Activated CD4-positive, alpha-beta T cell treated with anti-CD3 and anti-CD28 coated beads for 4 hours (primary cell): ENCODE measurements around the gene MCCC1.
"Not testable (repeated sequence)": the region's sequence is repeated elsewhere in the genome, so short reads cannot be mapped to it uniquely, and the experiment has no call there.

ENCODE experiments used
- DNase-seq, 2 donors: peaks; one replicate each; pipeline ENCODE4 v3.0.0-alpha.2; 2020

The MCCC1 gene

GRCh38 chr3:183101040-183101439, 1.7 kb upstream of the MCCC1 start:
- DNase-seq, result not testable (repeated sequence)

DNA sequence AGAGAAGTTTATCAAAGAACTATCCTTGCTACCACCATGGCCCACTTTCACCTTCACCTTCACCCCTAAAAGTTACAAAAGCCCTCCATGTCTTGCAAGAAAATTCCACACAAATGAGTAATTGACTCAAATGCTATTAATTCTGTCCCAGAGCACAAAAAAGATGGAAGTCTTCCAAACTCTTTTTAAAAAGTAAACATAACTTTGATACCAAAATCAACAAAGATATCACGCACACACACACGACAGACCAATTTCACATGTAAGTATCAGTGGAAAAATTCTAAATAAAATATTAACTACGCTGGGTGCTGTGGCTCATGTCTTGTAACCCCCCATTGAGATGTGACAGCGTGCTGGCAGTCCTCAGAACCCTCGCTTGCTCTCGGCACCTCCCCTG, 1.1 kb upstream of the MCCC1 start:
- no peak for DNase-seq

- no peak for DNase-seq
These were observed 525 bp upstream of the MCCC1 start for GRCh38 chr3:183099838-183100204.

DNA sequence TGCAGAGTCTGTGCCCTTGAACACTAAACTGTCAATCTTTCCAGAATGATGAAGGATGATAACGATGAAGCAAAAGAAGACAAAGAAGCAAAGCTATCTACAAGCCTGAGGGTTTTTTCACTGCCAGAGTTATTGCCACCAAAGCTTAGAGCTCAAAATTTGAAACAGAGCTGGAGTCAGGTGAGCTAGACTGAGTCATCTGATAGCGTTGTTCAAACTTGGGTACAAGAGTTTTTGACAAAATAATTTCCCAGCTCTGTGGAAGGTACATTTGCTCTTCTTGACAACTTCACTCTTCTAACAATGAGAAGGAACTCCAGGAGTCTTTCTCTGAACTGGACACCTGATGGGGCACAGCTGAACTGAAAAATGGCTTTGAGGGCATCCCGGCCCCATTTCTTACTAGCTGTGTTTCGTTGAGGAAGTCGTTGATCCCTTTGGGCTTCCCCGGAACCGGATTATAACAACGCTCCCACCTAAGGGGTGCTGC, 715 bp downstream of the MCCC1 start:
- DNase-seq, result no peak

DNA sequence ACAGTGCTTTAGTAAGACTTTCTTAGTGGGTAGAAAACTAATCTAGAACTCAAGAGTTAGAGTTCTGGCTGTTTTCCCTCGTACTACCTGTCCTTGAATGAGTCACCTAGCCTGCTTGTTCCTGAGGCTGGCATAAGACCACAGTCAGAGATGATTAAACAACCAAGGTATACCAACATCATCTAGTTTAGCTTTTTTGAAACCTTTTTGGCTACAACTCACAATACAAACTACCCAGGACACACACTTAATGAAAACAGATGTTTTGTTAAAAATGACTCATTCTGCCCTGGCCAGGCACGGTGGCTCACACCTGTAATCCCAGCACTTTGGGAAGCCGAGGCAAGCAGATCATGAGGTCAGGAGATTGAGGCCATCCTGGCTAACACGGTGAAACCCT, 4.6 kb downstream of the MCCC1 start:
- no peak for DNase-seq

DNA sequence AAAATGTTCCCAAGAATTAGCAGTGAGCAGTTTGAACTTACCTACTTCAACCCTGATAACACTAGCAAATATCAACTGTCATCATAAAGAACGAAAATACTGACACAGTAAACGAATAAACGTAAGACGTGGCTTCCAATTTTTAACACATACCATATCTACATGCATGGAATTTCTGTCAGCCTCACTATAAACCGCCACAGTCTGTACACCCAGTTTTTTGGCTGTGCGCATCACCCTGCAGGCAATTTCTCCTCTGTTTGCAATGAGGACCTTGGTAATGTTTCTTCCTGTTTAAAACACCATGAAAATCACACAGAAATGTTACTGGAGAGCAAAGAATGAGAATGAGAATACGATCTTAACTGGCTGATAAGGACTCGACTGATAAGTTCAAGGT, 7.0 kb downstream of the MCCC1 start:
- no peak for DNase-seq

DNA sequence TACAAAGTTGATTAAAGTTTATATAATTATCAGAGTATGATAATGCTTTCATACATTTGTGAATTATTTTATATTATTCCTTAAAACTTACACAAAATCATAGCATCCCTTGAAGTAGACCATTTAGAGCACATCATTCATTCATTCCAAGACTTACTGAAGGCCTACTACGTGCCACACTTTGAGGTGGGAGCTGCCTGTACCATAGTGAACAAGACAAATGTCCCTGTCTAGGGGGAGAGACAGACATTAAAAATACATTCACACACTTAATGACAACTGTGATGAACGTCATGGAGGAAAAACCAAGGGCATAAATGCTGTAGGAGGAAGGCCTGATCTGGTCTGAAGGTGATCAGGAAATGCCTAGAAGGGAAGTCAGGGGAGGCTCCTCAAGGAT, 12.1 kb downstream of the MCCC1 start:
- DNase-seq, result no peak

DNA sequence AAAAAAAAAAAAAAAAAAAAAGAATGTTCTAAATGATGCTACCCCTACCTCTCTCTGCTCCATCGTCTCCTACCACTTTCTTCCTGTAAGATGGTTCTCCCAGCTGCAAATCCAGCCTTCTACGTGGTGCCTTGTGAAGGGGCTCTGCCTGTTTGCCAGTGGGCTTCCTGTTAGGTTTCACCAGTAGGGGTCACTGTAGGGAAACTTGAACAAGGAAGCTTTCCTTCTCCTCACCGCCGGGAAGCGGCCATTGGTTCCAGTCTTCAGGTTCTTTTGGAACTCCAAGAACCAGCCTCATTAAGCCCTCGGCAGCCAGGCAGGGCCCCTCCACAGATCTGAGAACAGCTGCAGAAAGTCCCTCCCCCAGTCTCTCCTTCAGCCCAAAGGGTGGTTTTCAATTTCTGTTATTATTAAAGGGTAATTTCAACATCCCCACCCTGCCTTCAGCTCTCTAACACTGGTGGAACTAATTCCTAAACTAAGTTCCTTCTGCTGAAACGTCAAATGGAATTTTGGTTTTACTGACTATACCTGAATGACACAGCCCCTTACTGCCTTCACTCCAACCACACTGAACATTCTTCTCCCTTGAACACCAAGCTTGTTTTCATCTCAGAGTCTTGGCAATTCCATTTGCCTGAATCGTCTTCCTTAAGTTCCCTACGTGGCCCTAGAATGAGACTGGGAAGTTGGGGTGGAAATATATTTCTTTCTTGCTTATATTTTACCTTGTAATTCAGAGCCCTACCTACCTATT, 13.5 kb downstream of the MCCC1 start:
- DNase-seq, result no peak

- no peak for DNase-seq
These were observed 16.9 kb downstream of the MCCC1 start for GRCh38 chr3:183082355-183082915.

DNA sequence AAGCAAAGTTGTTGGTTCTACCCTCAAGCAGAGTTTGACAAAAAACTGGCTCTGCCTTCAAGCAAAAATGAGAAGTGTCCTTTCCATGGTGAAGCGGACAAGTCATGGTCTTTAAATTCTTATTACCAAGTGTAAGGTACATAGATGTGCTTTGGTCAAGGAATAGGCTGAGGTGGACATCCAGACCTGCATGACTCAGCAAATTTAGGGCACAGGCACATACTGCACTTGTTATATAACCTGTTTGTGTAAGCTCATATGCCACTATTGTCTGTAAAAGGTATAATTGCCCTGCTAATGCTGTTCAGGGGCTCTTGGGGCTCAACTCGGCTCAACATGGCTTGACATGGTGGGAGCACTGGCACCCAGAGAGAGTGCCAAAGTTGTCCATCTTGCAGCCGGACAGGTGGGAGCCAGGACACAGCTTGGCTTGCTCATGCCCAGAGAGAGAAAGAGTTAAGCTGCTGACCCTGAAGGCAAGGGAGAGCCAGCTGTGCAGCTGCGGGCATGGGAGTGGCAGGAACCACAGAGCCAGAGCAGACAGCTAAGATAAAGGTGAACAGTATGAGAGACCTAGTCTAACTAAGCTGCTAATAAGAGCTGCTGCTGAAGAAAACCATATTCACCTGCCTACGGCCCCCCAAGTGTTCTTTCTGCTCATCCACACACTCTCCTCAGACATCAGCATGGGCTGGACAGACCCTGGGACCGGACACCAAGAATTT, 17.7 kb downstream of the MCCC1 start:
- DNase-seq, result no peak

GRCh38 chr3:183080628-183081027, 18.7 kb downstream of the MCCC1 start:
- no peak for DNase-seq

GRCh38 chr3:183074881-183075280, 24.4 kb downstream of the MCCC1 start:
- DNase-seq, result no peak

GRCh38 chr3:183074261-183074660, 25.0 kb downstream of the MCCC1 start:
- DNase-seq, result no peak

GRCh38 chr3:183073839-183074238, 25.5 kb downstream of the MCCC1 start:
- no peak for DNase-seq

DNA sequence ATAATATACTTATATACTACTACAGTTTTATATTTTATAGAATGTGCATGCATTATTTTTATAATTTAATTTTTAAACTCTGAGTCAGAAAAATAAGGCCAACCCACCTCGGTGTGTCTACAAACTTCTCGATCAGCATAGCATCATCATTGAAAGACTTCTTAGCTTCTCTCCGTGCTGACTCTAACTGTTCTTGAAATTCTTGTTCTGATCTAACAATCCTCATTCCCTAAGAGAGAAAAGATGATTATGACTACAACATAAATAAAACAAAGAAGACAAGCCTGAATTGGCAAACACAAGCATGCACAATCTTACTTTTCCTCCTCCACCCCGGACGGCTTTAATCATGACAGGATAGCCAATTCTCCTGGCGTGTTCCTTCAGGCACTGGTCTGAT, 28.4 kb downstream of the MCCC1 start:
- DNase-seq, result no peak

DNA sequence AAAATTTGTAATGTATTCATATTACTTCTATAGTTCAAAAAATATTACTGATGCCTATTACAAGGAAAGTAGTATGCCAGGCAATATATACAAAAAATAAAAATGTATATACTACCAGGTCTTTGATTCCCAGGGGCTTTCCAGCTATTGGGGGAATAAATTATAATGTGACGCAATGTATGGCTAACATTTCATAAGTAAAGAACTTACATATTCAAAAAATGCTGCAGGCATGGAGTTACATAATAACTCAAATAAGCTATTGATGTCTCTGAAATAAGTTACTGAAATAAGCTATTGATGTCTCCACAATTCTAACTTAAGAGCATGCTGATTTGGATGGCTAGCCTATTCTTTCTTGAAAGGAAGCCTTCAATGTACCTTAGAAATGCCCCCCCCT, 30.2 kb downstream of the MCCC1 start:
- DNase-seq, result no peak

- DNase-seq, result not testable (repeated sequence)
These were observed 32.4 kb downstream of the MCCC1 start for GRCh38 chr3:183066891-183067290.

DNA sequence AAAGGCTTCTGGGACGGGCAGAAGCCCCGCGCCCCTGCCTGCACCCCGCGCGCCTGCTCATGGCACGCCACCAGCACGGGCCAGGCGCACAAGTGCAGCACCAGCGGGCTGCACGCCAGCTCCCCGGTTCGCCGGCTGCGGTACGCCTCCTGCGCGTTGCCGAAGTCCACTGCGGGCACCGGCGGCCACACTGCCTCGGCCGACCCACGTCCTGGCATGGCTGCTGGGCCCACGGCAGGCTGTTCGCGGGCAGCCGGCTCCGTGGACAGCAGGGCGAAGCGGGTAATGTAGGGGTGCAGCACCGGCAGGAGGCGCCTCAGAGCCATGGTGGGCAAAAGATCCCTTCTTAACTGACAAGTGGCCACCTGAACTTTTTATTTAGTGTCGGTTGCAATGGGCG, 34.8 kb downstream of the MCCC1 start:
- DNase-seq, result no peak

GRCh38 chr3:183061391-183062172, 37.7 kb downstream of the MCCC1 start:
- DNase-seq, result no peak

- no peak for DNase-seq
These were observed 40.9 kb downstream of the MCCC1 start for GRCh38 chr3:183058351-183058750.

GRCh38 chr3:183050706-183051105, 48.6 kb downstream of the MCCC1 start:
- DNase-seq, result no peak

- DNase-seq, result no peak
These were observed 52.4 kb downstream of the MCCC1 start for GRCh38 chr3:183046883-183047282.

- DNase-seq, result no peak
These were observed 54.6 kb downstream of the MCCC1 start for GRCh38 chr3:183044547-183045229.
